ENCODE measurements around the gene SKI. TPM values are rescaled to one million over a fixed set of nuclear protein-coding genes. Genes with fewer than 3 reads are reported as not detected.
A peak's percentile ranks its signal among the peaks of the same experiment; 100 is the strongest.
"Not testable (repeated sequence)": the region's sequence is repeated elsewhere in the genome, so short reads cannot be mapped to it uniquely, and the experiment has no call there.

SKI gene
- total RNA-seq, 1 donor from 2014 or later = 62.0 TPM

- Mint-ChIP-seq H3K4me1 (peaks cover 13% of the 10 kb centered on the region), H3K9me3 (no peaks in the 10 kb centered on the region), H3K4me3 (no peak overlapping the region), H3K27me3 (ENCODE audit: low read depth) (peaks cover 13% of the 10 kb centered on the region), H3K27ac (ENCODE audit: unreplicated experiment) (peak overlapping the region; percentile 5), H3K36me3 (ENCODE audit: low read depth) (peaks cover 3% of the 10 kb centered on the region)
- no peak for TF ChIP-seq CTCF (conservative IDR thresholded peaks at IDR 0.05)
- no peak for DNase-seq (ENCODE audit: low read depth, low spot score)
Measured at GRCh38 chr1:2330035-2330434, 101.9 kb downstream of the SKI start.

- Mint-ChIP-seq H3K4me3 (no peak overlapping the region), H3K36me3 (ENCODE audit: low read depth) (peaks cover 3% of the 10 kb centered on the region), H3K4me1 (peaks cover 13% of the 10 kb centered on the region), H3K27ac (ENCODE audit: unreplicated experiment) (peak overlapping the region; percentile 5), H3K9me3 (no peaks in the 10 kb centered on the region), H3K27me3 (ENCODE audit: low read depth) (peaks cover 7% of the 10 kb centered on the region)
- TF ChIP-seq CTCF (conservative IDR thresholded peaks at IDR 0.05) = no peak
- no peak for DNase-seq (ENCODE audit: low read depth, low spot score)
Measured at GRCh38 chr1:2330519-2331199, 102.5 kb downstream of the SKI start.

- no peak for DNase-seq (ENCODE audit: low read depth, low spot score)
- Mint-ChIP-seq H3K4me3 (no peak overlapping the region), H3K36me3 (ENCODE audit: low read depth) (peaks cover 3% of the 10 kb centered on the region), H3K27ac (ENCODE audit: unreplicated experiment) (no peak overlapping the region), H3K4me1 (peaks cover 13% of the 10 kb centered on the region), H3K9me3 (no peaks in the 10 kb centered on the region), H3K27me3 (ENCODE audit: low read depth) (peaks cover 7% of the 10 kb centered on the region)
- no peak for TF ChIP-seq CTCF (conservative IDR thresholded peaks at IDR 0.05)
Measured at GRCh38 chr1:2331200-2331544, 103.1 kb downstream of the SKI start.

DNA sequence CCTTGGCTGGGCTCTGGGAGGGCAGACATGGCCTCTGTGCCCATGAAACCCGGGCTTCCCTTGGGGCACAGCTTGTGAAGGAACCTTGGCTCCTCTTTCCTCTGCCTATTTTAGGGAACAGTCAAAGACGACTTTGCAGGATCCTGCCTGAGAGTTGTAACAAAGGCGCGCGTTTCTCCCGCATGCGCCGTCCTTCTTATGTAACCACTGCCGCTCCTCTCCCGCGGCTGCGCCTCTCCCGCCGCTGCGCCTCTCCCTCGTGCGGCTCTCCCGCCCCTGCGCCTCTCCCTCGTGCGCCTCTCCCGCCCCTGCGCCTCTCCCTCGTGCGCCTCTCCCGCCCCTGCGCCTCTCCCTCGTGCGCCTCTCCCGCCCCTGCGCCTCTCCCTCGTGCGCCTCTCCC lies 103.5 kb downstream of the SKI start:
- H3K36me3 Mint-ChIP-seq (ENCODE audit: low read depth) = not testable (repeated sequence)

GRCh38 chr1:2334366-2334765 lies 106.2 kb downstream of the SKI start:
- TF ChIP-seq CTCF (conservative IDR thresholded peaks at IDR 0.05) = no peak
- no peaks in the 10 kb centered on the region for H3K27me3 Mint-ChIP-seq (ENCODE audit: low read depth)
- no peak for DNase-seq (ENCODE audit: low read depth, low spot score)
- no peak overlapping the region for H3K4me3 Mint-ChIP-seq
- no peaks in the 10 kb centered on the region for H3K36me3 Mint-ChIP-seq (ENCODE audit: low read depth)
- no peak overlapping the region for H3K27ac Mint-ChIP-seq (ENCODE audit: unreplicated experiment)
- peaks cover 7% of the 10 kb centered on the region for H3K4me1 Mint-ChIP-seq
- H3K9me3 Mint-ChIP-seq = no peaks in the 10 kb centered on the region

More for the DNA sequence above, 103.5 kb downstream of the SKI start:
- not testable (repeated sequence) for H3K27me3 Mint-ChIP-seq (ENCODE audit: low read depth); DNase-seq (ENCODE audit: low read depth, low spot score); H3K9me3 Mint-ChIP-seq; H3K27ac Mint-ChIP-seq (ENCODE audit: unreplicated experiment); H3K4me3 Mint-ChIP-seq
- peaks cover 13% of the 10 kb centered on the region for H3K4me1 Mint-ChIP-seq

DNA sequence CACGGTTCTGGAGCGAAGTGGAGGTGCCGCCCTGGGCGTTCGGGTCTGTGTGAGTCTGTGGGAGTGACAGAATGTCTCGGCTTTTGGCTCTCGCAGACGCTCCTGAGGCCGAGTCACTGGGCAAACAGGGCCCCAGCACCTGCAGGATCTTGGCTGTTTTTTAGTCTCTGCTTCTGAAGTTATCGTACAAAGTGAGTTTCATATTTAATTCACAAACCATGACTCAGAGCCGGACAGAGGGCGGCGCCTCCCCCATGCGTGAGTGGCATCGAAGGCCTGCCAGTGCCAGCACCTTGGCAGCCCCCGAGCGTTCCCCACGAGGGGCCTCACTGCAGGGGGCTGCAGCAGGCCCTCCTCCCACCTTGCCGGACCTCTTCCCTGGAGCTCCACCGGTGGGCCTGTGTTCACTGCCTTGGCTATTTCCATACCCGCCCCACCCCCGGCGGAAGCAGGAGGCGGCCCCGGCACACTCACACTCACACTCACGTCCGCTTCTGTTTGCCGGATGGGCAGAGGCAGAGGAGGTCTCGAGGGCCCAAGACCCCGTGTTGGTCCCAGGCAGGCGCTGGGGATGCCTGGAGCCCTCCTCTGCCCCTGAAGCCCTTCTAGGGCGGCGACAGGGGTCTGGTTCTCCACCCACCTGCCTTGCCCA lies 106.9 kb downstream of the SKI start:
- Mint-ChIP-seq H3K27ac (ENCODE audit: unreplicated experiment) (no peak overlapping the region), H3K36me3 (ENCODE audit: low read depth) (no peaks in the 10 kb centered on the region), H3K4me3 (no peak overlapping the region), H3K4me1 (peaks cover 7% of the 10 kb centered on the region), H3K27me3 (ENCODE audit: low read depth) (no peaks in the 10 kb centered on the region), H3K9me3 (no peaks in the 10 kb centered on the region)
- no peak for TF ChIP-seq CTCF (conservative IDR thresholded peaks at IDR 0.05)
- no peak for DNase-seq (ENCODE audit: low read depth, low spot score)

Measured in neural crest cell (in vitro differentiated cells).